Putamen (tissue), 1 donor: ENCODE results near the gene RACK1.
A peak's percentile ranks its signal among the peaks of the same experiment; 100 is the strongest.

ENCODE experiments used
- DNase-seq: peaks from one replicate; pipeline ENCODE4 v3.0.0-alpha.2; 2016; ENCODE audit warnings: low spot score

Gene RACK1

GRCh38 chr5:181198106-181198685, 45.5 kb downstream of the RACK1 start:
- no peak for DNase-seq

GRCh38 chr5:181197326-181197951, 46.3 kb downstream of the RACK1 start:
- no peak for DNase-seq

GRCh38 chr5:181195249-181195761, 48.4 kb downstream of the RACK1 start:
- no peak for DNase-seq

DNA sequence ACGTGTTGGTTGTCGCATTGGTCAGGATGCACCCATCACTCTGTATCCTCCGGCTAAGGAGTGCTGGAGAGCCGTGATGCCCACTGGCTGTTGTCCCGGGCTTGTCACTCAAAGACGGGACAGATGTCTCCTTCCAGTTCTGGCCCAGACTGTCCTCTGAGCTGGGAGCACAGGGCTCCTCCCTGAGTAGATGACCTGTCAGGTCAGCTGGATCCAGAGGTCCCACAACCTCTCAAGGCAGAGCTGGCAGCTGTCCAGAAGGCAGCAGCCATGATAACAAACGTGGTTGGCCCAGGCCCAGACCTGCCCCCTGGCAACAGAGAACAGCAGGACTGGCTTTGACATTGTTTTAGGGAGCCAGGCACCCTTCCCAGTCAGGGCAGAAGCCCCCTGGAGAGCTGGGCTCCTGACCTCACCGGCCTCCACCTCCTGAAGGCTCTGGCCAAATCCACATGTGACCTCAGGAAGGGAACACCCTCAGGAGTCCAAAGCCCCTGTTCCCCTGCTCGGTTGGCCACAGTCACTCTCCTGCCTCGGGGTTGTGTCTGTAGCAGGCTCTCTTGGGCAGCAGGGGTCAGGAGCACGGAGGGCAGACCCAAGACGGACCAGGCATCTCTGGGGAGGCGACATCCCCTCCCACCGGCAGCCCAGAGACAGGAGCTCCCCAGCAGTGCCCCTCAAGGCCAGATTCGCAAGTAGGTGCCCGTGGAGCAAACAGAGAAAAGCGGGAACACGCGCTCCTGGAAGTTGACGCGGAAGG, 49.0 kb downstream of the RACK1 start:
- no peak for DNase-seq

DNA sequence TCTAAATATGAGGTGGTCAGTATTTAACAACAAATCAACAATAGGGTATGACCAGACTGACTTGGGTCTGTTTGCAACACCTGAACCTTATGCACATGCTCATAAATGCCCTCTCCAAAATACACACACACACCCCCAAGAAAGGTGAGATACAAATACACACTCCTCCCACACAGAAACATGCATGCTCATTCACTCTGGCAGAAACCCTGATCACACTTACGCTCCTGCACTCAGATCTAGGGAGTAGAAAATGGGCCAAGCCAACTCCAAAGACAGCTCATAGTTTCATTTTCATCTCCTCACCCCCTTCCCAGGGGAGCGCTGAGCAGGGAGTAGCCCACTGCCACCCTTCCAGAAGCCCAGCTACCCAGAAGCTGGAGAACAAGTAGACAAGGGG, 50.0 kb downstream of the RACK1 start:
- no peak for DNase-seq

- DNase-seq, result no peak
Measured at GRCh38 chr5:181192337-181193046, 51.2 kb downstream of the RACK1 start.

DNA sequence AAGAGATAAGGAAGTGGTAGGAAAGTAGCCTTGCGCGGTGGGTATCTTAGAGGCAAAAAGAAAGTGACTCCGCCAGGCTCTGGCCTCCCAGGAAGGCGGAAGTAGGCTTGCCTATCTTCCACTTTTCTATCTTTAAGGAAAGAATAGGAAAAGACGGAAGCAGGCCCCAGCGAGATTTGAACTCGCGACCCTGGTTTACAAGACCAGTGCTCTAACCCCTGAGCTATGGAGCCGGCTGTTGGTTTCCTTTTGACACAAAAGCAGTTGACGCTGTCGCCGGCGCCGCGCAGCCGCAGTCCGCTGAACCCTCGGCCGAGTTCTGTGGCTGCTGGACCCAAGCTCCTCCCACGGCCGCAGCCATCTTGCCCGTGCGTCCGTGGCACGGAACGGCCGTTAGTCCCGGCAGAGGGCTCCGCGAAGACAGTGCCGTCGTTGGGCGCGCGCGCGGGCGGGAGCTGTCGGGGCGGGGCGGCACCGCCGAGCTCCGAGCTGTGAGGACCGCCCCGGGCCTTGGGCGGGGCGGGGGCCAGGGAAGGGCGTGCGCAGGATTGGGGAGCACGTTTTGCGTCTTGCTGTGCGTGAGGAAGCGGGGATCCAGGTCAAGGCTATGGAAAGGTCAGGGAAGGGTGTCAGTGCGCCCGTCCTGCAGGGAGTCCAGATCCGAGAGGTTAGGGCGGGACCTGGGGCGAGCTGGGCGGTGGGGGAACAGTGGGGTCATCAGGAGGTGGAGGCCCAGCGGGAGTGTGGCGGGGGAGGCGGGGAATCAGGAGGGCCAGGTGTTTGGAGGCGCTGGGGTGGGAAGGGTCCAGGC, 52.0 kb downstream of the RACK1 start:
- DNase-seq, result peak; percentile 96

- no peak for DNase-seq
Measured at GRCh38 chr5:181190711-181191525, 52.8 kb downstream of the RACK1 start.

GRCh38 chr5:181189962-181190710, 53.6 kb downstream of the RACK1 start:
- DNase-seq, result no peak

- no peak for DNase-seq
Measured at GRCh38 chr5:181189363-181189961, 54.2 kb downstream of the RACK1 start.

- peak; percentile 83 for DNase-seq
Measured at GRCh38 chr5:181188700-181189362, 54.9 kb downstream of the RACK1 start.

DNA sequence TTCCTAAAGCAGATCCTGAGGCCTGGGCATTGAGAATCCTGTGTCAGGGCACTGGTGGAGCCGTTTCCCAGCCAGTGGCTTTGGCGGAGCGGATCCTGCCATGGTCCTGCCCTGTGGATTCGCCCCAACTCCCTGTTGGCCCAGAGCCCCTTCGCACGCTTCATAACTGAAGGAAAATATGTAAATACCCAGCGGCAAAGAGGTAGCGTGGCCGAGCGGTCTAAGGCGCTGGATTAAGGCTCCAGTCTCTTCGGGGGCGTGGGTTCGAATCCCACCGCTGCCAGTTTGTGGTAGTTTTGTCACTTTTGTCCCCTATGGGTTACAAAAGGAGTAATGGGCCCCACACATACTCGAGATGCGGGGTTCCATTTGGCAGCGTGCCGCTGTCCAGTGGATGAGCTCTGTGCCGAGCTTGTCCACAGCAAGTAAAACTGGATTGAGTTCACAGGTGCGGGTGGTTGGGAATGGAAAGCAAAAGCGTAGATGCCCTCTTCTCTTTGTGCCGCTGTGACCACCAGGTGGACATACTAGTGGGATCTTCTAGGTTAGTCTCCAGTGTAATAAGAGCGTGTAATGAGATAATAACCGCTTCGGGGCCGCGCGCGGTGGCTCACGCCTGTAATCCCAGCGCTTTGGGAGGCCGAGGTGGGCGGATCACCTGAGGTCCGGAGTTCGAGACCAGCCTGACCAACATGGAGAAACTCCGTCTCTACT, 56.0 kb downstream of the RACK1 start:
- peak; percentile 63 for DNase-seq

GRCh38 chr5:181186986-181187499, 56.7 kb downstream of the RACK1 start:
- DNase-seq, result no peak
